ENCODE data around the gene MACROD1. TPM values are rescaled to one million over a fixed set of nuclear protein-coding genes. Genes with fewer than 3 reads are reported as not detected.

MACROD1 gene
- total RNA-seq, 1 donor from 2014 or later = 27.8 TPM

DNA sequence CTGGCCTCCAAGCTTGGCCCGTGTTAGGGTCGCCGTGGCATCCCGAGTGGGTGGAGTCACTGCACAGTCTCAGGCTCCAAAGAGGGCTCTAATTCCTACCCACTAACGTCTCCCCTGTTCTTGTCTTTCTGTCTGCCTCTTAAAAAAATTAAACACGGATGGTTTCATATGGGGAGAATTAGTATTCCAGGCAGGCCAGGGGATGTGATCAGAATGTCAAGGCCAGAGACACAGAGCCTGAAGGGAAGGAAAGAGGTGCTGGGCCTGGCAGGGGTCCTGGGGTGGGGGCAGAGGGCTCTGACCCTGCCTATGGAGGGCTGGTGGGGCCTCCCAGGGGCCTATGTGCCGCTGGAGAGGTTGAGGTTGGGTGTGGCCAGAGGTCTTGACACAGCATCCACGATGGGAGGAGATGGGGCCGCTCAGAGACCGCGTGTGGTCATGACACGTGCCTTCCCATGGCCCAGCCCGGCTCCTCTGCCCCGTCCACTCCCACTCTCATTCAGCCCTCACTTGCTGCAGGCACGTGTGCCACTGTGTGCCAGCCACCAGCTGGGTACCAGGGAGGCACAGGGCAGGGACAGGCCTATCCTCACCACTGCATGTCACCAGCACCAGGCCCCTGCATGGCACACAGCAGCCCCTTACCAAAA, 73.7 kb downstream of the MACROD1 start:
- TF ChIP-seq, protein P1, sequence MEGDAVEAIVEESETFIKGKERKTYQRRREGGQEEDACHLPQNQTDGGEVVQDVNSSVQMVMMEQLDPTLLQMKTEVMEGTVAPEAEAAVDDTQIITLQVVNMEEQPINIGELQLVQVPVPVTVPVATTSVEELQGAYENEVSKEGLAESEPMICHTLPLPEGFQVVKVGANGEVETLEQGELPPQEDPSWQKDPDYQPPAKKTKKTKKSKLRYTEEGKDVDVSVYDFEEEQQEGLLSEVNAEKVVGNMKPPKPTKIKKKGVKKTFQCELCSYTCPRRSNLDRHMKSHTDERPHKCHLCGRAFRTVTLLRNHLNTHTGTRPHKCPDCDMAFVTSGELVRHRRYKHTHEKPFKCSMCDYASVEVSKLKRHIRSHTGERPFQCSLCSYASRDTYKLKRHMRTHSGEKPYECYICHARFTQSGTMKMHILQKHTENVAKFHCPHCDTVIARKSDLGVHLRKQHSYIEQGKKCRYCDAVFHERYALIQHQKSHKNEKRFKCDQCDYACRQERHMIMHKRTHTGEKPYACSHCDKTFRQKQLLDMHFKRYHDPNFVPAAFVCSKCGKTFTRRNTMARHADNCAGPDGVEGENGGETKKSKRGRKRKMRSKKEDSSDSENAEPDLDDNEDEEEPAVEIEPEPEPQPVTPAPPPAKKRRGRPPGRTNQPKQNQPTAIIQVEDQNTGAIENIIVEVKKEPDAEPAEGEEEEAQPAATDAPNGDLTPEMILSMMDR (conservative IDR thresholded peaks at IDR 0.05; ENCODE audit: low read depth, low read length) = no peak

GRCh38 chr11:64090806-64091516, 75.0 kb downstream of the MACROD1 start:
- H3K4me3 ChIP-seq (ENCODE audit: low read depth, low read length) = no peak overlapping the region
- no peak for DNase-seq (ENCODE audit: low read depth)
- TF ChIP-seq, protein P1 (conservative IDR thresholded peaks at IDR 0.05; ENCODE audit: low read depth, low read length) = no peak

More for the DNA sequence above, 73.7 kb downstream of the MACROD1 start:
- DNase-seq (ENCODE audit: low read depth) = no peak
- H3K4me3 ChIP-seq (ENCODE audit: low read depth, low read length) = no peak overlapping the region

DNA sequence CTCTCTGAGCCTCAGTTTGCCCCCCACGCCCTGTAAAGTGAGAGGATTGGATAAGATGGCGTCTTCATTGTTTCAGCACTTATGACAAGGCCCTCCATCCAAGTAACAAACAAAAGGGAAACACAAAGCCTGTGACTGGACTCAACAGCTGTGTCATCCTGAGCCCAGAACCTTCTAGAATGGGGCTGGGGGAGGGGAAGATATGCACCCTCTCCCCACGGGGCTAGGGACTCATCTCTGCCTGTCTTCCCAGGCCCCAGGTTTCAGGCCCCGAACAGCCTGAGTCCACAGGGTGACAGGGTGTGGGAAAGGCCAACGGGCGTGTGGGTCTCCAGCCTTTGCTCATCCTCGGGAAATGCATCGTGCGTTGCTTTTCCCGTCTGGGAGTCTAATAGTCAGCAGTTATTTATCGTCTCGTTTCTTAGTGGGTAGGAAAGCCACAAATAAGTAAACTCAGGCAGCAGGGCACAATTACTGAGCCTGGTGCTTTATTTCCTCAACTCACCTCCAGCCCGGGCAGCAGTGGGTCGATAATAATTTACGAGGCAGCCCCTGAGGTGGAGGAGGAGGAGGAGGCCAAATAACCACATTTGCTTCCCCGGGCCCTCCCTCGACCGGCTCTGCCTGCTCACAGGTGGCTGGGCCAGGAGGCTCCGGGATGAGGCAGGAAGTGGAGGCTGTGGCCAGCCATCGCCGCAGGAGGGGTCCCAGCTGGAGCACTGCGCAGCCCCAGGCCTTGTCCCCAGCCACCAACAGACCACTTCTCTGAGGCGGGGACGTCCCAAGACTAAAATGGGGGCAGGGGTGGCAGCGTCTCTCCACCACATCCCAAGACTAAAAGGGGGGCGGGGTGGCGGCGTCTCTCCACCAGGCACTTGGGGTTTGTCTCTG, 75.8 kb downstream of the MACROD1 start:
- TF ChIP-seq, protein P1 (conservative IDR thresholded peaks at IDR 0.05; ENCODE audit: low read depth, low read length) = no peak
- no peak for DNase-seq (ENCODE audit: low read depth)

GRCh38 chr11:64089493-64089892, 76.4 kb downstream of the MACROD1 start:
- DNase-seq (ENCODE audit: low read depth) = no peak
- TF ChIP-seq, protein P1 (conservative IDR thresholded peaks at IDR 0.05; ENCODE audit: low read depth, low read length) = no peak
- H3K4me3 ChIP-seq (ENCODE audit: low read depth, low read length) = no peak overlapping the region

More for the DNA sequence above, 75.8 kb downstream of the MACROD1 start:
- no peak overlapping the region for H3K4me3 ChIP-seq (ENCODE audit: low read depth, low read length)

- TF ChIP-seq, protein P1 (conservative IDR thresholded peaks at IDR 0.05; ENCODE audit: low read depth, low read length) = no peak
- DNase-seq (ENCODE audit: low read depth) = no peak
- no peak overlapping the region for H3K4me3 ChIP-seq (ENCODE audit: low read depth, low read length)
Measured at GRCh38 chr11:64089027-64089360, 76.9 kb downstream of the MACROD1 start.

DNA sequence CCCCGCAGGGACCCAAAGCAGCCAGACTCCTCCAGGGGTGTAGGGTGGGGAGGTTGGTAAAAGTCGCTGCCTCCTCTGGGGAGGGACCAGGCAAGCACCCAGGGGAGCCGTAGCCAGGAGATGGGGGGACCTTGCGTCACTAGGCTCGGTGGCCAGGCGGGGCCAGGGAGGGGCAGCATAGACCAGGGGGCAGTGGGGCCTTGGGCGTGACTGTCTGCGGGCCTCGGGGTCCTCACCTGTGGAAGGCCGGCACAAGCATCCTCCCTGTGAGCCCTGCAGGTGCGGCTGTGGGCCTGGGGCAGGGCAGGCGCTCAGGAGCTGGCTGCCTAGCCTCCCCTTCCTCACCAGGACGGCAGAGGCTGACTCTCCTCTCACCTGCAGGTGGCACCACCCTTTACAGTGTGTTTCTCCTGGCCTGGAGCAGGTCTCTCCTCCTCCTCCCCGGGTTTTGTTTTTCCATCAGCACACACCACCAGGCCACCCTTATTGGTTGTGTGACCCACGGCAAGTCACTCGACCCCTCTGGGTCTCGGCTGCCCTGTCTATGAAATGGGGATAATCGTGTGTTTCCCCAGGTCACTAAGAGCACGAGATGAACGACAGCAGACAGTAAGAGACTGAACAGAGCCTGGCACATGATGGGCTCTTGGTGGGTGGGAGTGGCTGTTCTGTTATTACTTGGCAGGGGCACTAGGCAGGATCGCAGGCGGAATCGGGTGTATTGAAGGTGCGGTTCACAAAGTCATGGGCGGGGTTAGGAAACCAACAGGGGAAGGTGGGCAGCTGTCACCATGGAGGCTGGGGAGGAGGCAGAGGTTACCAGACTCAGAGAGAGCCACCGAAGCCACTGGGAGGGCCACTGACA, 77.5 kb downstream of the MACROD1 start:
- TF ChIP-seq, protein P1 (conservative IDR thresholded peaks at IDR 0.05; ENCODE audit: low read depth, low read length) = peak; percentile 51
- no peak overlapping the region for H3K4me3 ChIP-seq (ENCODE audit: low read depth, low read length)
- DNase-seq (ENCODE audit: low read depth) = no peak

Measured in epithelial cell of proximal tubule (primary cell).